GM18868 (cell line): ENCODE results near the gene PI4K2A.

Experiments used
- ATAC-seq: cut with Tn5 transposase; IDR thresholded peaks from one replicate; pipeline ENCODE4 v1.9.1; 2021; ENCODE audit warnings: mild to moderate bottlenecking, moderate library complexity; ENCODE audit not compliant: unreplicated experiment

Gene PI4K2A

DNA sequence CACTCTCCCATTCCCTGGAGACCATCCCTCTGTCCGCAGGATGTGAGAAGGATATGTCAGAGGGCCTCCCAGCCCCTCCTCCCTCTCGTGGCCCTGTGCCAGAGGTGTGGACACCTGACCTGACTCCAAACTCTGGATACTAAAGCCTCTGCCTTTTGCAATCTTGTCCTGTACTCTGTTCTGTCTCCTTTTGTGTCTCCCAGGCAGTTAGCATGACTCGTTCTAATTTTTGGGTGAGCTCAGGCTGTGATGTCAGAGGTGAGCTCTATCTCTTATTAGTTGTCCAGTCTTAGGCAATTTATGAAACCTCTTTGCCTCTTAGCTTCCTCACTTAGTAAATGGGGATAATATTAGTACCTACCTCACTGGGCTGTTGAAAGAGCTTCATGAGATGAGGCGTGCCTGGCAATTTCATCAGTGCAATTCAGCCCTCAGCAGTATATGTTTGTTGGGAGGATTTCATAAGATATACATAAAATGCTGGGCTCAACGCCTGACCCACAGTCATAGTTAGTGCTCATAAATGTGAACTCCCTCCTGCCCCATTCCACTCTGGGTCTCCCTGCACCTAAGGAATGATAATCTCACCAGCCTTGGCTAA, 84.0 kb downstream of the PI4K2A start:
- ATAC-seq, result no peak
